Ovary (tissue), 3 donors: ENCODE measurements around the gene GON4L.

Source experiments
- POLR2A ChIP-seq: fragments of 450-650 bp; IDR thresholded peaks from one replicate; pipeline ENCODE4 v1.6.1; 2017; ENCODE audit warnings: antibody characterized with exemption, mild to moderate bottlenecking, moderate library complexity
- TF ChIP-seq, protein P1 (sequence below), 3 donors: fragments of 450-650 bp in 2 of 3; fragments of 200-600 bp in 1 of 3; IDR thresholded peaks; one replicate each; pipeline versions ENCODE4 v1.5.1 to v1.8.0; 2016 to 2022; ENCODE audit warnings: antibody characterized with exemption in 3 of 3, mild to moderate bottlenecking in 1 of 3
- donor health status: DM: no; HTN: no; CAD: no.

DNA sequence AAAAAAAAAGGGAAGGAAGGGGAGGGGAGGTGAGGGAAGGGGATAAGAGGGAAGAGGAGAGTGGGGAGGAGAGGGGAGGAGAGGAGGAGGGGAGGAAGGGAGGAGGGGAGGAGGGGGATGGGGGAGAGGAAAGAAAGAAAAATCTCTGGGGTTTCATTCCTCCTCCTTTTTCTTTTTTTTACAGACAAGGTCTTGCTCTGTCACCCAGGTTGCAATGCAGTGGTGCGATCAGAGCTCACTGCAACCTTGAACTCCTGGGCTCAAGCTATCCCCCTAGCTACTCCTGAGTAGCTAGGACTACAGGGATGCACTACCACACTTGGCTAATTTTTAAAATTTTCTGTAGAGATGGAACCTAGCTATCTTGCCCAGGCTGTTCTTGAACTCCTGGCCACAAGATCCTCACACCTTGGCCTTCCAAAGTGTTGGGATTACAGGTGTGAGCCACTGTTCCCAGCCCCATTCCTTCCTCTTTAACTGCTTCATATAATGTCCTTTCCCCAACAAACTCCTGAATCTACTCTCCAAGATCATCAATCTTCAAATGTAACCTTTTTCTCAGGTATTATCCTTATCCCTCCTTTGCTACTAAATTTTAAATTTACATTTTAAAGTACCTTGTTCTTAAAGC lies 23.2 kb downstream of the GON4L start:
- TF ChIP-seq, protein P1, sequence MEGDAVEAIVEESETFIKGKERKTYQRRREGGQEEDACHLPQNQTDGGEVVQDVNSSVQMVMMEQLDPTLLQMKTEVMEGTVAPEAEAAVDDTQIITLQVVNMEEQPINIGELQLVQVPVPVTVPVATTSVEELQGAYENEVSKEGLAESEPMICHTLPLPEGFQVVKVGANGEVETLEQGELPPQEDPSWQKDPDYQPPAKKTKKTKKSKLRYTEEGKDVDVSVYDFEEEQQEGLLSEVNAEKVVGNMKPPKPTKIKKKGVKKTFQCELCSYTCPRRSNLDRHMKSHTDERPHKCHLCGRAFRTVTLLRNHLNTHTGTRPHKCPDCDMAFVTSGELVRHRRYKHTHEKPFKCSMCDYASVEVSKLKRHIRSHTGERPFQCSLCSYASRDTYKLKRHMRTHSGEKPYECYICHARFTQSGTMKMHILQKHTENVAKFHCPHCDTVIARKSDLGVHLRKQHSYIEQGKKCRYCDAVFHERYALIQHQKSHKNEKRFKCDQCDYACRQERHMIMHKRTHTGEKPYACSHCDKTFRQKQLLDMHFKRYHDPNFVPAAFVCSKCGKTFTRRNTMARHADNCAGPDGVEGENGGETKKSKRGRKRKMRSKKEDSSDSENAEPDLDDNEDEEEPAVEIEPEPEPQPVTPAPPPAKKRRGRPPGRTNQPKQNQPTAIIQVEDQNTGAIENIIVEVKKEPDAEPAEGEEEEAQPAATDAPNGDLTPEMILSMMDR (IDR thresholded peaks at IDR 0.05): no peak
- TF ChIP-seq POLR2A: no peak
